HG03196 (cell line): Measurements from ENCODE around the gene PRKAR2A.
"Not testable (repeated sequence)": the region's sequence is repeated elsewhere in the genome, so short reads cannot be mapped to it uniquely, and the experiment has no call there.

Source experiments
- ATAC-seq: cut with Tn5 transposase; IDR thresholded peaks from one replicate; pipeline ENCODE4 v1.9.1; 2021; ENCODE audit not compliant: unreplicated experiment

PRKAR2A gene

DNA sequence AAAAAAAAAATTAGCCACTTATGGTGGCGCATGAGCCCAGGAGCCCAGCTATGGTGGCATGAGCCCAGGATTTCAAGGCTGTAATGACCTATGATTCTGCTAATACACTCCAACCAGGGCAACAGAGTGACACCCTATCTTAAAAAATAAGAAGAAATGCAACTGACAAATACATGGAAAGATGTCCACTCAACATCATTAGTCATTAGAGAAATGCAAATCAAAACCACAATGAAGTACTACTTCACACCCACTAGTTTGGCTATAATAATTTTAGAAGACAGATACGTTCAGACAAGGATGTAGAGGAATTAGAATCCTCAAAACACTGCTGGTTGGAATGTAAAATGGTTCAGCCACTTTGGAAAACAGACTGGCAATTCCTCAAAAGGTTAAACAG, 10.5 kb downstream of the PRKAR2A start:
- ATAC-seq = no peak

DNA sequence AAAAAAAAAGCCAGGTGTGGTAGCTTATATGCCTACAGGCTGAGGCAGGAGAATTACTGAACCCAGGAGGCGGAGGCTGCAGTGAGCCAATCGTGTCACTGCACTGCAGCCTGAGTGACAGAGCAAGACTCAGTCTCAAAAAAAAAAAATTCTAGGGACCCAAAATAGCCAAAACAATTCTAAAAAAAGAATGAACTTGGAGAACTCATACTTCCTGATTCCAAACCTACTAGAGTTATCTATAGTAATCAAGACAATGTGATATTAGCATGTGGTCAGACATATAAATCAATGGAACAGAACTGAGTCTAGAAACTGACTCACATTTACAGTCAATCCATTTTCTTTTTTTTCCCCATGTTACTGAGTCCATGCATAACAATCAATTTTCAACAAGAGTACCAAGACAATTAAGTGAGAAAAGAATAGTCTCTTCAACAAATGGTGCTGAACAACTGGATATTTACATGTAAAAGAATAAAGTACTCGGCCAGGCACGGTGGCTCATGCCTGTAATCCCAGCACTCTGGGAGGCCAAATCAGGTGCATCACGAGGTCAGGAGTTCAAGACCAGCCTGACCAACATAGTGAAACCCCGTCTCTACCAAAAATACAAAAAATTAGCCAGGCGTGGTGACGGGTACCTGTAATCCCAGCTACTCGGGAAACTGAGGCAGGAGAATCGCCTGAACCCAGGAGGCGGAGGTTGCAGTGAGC, 11.9 kb downstream of the PRKAR2A start:
- no peak for ATAC-seq

DNA sequence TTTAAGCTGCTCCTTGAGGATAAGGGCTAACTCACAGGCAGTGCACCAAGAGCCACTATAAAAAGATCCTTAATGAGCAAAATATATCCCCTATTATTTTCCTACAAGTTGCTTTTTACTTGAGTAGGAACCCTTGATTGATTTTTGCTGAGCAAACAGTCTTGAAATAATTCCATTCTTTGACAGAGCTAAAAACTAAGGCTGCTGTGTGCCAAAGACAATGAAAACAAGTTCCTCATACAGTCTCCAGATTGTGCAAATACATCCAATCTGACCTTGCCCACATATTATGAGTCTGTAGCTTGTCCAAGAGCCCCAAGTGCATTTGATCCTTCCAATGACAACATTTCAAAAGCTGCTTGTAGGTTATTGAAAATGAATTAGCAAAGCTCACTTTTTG, 15.0 kb downstream of the PRKAR2A start:
- ATAC-seq = no peak

DNA sequence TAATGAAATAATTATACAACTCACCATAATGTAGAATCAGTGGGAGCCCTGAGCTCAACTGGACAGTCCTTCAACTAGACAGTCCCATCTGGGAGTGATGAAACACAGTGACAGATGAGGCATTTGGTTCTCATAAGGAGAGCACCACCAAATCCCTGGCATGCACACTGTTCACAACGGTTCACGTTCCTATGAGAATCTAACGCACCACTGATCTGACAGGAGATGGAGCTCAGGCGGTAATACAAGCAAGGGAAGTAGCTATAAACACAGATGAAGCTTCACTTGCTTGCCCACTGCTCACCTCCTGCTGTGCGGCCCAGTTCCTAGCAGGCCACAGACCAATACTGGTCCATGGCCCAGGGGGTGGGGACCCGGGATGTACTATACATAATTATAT, 17.0 kb downstream of the PRKAR2A start:
- no peak for ATAC-seq

DNA sequence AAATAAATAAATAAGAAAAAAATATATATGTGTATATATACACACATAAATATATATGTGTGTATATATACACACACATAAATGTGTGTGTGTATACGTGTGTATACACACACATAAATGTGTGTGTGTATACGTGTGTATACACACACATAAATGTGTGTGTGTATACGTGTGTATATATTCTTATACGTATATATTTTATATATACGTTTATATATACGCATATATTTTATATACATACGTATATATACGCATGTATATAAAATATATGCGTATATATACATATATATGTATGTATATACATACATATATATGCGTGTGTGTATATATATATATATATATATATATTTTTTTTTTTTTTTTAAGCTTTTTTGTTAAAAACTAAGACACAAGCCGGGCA, 18.1 kb downstream of the PRKAR2A start:
- ATAC-seq = not testable (repeated sequence)

DNA sequence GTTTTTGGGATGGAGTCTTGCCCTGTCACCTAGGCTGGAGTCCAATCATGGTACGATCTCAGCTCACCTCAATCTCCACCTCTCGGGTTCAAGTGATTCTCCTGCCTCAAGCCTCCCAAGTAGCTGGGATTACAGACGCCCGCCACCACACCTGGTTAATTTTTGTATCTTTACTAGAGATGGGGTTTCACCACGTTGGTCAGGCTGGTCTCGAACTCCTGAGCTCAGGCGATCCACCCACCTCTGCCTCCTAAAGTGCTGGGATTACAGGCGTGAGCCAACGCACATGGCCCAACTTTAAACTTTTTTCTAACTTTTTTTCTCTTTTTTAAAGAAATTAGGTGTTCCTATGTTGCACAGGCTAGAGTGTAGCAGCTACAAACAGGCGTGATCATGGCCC, 19.8 kb downstream of the PRKAR2A start:
- ATAC-seq = not testable (repeated sequence)

DNA sequence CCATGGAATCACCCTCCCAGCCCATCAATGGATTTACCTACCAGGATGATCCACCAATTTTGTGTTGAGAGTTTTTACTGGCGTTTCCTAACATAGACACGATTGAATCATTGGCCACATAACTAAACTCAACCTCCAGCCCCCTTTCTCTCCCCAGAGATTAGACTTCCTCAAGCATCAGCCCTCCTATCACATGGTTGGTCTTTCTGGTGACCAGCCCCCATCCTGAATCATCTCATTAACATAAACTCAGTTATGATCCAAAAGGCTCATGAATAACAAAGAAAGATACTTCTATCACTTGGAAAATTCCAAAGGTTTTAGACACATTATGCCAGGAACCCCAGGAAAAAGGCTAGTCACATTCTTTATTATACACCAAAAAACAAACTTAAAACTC, 21.2 kb downstream of the PRKAR2A start:
- ATAC-seq = no peak

DNA sequence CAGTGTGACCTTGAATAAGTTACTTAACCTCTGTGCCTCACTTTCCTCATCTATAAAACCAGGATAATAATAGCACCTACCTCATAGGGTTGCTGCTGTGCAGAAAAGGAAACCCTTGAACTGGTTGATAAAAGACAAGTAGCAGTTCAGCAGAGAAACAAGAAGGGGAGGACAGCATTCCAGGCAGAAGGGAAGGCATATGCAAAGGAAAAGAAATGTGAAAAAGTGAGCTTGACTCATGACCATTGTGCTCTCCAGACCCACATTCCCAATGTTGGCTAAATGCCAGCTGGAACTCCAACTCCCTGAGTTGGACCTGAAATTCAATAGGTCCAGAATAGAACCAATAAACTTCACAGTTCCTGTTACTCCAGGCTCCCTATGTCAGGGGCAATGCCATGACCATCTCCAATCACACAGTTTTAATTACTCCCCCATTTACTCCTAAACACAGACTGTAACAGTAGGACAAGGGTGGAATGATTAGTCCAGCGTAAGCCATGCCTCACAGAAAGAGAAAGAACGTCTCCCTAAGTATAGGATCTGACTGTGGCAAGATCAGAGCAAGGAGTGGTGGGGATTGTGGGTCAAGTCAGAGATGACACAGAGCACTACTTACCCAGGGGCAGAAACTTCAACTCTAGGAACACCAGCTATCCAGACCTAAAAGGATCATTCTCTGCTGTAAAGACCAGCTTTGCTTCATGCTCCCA, 26.9 kb downstream of the PRKAR2A start:
- ATAC-seq = no peak

DNA sequence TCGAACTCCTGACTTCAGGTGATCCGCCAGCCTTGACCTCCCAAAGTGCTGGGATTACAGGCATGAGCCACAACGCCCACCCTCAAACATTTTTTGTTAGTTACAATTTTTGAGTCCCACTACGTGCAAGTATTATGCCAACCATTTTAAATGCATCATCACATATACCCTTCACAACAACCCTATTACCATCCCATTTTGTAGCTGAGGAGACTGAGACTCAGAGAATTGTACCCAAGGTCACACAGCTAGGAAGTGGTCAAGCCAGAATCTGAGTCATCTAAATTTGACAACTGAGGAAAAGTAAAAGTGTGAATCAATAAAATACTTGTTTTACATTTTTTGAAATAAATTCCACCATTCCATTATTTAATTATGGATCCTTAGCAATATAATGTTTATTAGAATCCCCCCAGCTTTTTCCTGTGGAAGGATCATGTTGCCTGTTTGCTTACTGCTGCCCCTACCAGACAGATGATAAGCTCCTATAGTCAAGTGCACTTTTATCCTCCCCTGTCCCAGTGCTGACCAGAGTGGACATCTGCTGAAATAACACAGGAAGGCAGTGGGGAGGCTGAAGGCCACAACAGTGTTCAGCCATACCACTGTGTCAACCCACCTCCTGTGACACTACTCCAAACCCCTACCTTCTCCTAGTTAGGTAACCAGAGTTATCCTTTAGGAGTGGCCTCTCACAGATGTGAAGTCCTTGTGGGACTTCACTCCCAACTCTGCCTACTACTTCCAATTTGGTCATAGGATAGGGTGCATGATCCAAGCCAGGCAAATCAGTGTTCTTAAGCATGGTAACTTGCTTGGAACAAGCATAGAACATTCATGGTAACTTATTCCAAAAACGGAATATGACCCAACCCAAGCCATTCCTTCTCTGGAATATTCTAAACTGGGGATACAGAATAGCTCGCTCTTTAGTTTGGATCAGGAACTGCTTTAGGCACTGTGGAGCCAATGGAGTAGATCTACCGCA, 28.1 kb downstream of the PRKAR2A start:
- ATAC-seq = no peak

DNA sequence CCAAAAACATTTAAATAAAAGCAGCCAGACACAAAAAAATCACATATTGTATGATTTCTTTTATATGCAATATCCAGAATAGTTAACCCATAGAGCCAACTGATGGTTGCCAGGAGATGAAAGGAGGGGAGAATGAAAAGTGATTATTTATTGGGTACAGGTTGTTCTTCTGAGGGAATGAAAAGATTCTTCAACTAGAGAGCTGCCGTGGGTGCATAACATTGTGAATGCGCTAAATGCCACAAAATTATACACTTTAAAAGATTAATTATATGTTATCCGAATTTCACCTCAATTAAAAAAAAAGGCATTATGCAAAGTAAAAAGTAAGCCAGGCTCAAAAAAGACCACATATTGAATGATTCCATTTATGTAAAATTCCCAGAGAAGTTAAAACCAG, 36.1 kb downstream of the PRKAR2A start:
- no peak for ATAC-seq

DNA sequence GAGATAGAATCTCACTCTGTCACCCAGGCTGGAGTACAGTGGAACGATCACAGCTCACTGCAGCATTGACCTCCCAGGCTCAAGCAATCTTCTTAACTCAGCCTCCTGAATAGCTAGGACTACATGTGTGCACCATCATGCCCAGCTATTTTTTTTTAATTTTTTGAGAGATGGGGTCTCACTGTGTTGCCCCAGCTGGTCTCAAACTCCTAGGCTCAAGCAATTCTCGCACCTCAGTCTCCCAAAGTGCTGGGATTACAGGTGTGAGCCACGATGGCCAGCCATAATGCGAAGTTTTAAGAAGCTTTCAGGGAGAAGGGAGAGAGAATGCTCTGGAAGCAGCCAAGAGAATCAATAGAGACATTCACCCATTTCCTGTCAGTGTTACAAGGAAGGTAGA, 42.7 kb downstream of the PRKAR2A start:
- ATAC-seq = no peak

DNA sequence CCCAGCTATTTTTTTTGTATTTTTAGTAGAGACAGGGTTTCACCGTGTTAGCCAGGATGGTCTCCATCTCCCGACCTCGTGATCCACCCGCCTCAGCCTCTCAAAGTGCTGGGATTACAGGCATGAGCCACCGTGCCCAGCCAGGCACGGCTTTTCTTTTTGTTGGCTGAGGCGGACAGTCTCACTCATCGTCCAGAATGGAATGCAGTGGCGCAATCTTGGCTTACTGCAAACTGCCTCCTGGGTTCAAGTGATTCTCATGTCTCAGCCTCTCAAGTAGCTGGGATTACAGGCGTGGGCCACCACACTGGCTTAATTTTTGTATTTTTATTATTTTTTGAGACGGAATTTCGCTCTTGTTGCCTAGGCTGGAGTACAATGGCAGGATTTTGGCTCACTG, 46.8 kb downstream of the PRKAR2A start:
- not testable (repeated sequence) for ATAC-seq

DNA sequence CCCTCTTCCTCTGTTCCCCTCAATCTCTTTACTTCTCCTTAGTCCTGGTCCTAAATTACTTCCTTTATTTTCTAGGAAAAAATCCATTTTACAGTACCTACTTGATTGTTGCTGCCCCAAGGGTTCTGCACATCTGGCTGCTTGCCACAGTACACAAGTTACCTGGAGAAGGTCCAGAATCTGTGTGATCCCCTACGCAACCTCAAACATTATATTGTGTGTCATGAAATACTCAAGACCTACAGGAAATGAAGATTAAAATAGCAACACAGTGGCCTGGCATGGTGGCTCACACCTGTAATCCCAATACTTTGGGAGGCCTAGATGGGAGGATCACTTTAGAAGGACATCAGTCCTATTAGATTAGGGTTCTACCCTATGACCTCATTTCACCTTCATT, 48.7 kb downstream of the PRKAR2A start:
- ATAC-seq = no peak

DNA sequence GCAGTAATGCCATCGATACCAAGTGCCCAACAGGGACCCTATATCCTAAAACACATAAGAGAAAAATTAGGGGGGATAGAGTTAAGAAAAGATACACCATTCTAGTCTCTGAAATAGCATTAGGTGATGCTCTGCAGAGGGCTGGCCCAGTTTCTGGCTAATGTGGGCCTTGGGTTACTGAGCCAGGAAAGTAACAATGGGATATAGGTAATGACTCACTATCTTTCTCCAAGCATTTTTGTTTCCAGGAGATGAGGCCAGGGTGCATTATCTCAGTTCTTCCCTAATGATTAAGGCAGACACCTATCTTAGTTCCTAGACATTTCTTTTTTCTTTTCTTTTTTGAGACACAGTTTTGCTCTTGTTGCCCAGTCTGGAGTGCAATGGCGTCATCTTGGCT, 50.0 kb downstream of the PRKAR2A start:
- ATAC-seq = no peak

DNA sequence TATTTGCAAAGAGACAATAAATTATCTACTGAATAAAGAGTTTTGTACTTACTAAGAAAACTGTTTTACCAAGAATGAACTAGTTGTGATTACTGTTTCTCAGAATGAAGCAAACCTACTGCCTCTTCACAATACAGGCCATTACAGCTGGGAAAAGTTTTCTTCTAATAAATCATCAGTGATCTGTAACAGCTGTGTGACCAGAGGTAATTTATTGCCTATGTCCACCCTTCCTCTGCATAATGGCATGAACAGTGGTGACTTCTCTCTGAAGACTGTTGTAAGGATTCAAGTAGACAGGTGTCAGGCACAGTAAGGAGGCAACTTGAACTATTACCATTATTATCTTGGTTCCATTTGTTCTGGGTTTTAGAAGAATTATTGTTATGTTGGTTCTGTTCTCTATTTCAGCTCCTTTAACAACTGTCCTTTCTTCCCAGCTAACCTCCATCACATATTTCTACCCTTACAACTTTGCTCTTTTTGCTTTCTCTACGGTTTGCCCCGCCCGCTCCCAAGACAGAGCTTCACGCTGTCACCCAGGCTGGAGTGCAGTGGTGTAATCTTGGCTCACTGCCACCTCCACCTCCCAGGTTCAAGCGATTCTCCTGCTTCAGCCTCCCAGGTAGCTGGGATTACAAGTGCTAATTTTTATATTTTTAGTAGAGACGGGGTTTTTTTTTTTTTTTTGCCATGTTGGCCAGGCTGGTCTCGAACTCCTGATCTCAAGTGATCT, 51.5 kb downstream of the PRKAR2A start:
- ATAC-seq = no peak

DNA sequence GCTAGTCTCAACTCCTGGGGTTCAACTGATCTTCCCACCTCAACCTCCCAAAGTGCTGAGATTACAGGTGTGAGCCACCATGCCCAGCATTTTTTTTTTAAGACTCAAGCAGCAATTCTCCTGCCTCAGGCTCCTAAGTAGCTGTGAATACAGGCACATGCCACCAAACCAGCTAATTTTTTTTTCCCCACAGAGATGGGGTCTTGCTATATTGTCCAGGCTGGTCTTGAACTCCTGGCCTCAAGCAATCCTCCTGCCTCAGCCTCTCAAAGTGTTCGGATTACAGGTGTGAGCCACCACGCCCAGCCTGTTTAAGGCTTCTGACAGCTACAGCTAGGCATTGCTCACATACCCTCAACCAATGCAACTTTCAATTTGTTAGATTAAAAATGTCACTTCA, 54.2 kb downstream of the PRKAR2A start:
- ATAC-seq = not testable (repeated sequence)

DNA sequence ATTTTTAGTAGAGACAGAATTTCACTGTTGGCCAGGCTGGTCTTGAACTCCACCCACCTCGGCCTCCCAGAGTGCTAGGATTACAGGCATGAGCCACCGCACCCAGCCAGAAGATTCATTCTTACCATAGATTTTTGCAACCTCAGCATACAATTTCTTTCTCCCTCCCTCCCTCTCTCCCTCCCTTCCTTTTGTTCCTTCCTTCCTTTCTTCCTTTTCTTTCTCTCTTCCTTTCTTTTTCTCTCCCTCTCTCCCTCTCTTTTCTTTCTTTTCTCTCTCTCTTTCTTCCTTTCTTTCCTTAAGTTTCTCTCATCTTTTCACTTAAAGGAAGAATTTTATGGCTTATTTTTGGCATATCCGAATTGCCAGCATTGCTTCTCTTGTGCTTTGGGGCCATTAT, 58.0 kb downstream of the PRKAR2A start:
- ATAC-seq = no peak

DNA sequence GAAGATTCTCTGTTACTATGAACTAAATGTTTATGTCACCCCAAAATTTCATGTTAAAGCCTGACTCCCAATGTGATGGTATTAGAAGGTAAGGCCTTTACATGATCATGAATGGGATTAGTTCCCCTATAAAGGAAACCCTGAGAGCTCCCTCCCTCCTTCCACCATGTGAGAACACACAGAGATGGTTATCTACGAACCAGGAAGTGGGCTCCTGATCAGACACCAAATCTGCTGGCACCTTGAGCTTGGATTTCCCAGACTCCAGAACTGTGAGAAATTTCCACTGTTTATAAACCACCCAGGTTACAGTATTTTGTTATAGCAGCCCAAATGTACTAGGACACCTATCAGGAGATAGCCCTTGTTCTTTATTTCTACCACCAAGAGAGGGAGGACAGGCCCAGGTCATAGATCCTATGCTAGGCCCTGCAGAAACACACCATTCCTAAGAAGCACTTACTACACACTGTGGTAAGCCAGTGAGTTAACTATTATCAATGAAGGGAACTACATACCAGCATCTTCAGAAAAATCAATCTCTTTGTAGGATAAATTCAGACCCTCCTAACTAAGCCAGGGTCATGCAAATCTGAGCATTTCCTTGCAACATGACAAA, 59.0 kb downstream of the PRKAR2A start:
- ATAC-seq = no peak

DNA sequence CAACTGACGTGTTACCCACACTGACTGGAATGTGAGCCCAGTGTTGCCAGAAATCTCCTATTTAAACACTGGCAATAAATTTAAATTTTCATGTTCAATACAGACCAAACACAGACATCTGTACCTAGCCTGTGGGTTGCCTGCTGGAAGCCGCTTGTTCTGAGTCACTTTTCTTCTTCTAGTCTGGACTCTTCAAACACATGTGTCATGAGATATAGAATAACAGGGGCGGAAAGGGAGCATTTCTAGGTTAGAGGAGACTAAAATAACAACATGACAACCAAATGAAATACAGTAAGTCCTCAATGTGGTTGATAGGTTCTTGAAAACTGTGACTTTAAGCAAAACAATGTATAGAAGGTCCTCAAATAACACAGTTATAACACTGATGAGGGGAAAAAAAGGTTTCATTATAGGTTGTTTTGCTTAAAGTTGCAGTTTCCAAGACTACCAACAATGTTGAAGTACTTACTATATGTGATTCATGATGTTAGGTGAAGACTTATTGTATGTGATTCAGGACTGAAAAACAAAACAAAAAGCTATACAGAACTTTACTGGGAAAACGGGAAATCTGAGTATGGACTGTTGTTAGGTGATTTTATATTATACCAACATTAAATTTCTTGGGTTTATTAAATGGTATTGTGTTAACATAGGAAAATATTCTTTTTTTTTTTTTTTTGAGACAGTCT, 63.1 kb downstream of the PRKAR2A start:
- ATAC-seq = no peak

DNA sequence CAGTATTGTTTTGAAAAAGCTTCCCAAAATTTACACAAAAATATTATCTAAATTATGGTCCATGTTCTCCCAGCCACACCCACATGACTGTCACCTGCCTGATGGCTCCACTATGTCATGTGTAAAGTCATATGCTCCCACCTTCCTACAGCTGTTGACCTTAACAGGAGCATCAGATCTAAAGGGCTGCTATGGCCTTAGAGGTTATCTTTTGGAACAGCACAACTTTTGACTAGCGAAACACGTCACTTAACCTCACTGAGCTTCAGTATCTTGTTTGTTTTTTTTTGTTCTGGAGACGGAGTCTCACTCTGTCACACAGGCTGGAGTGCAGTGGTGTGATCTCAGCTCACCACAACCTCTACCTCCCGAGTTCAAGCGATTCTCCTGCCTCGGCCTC, 64.4 kb downstream of the PRKAR2A start:
- ATAC-seq = no peak
